GM10266 (cell line): ENCODE results near the gene MACROD2.

Experiments
- DNase-seq: peaks from one replicate; pipeline ENCODE4 v3.0.0; 2012; ENCODE audit errors: extremely low spot score
- TF ChIP-seq, protein P1 (sequence below): IDR thresholded peaks from 2 replicates; pipeline ENCODE4 v1.5.1; 2012; ENCODE audit warnings: mild to moderate bottlenecking, low read depth; ENCODE audit not compliant: control insufficient read depth, insufficient read depth; ENCODE audit errors: missing control alignments

MACROD2 gene

GRCh38 chr20:15220778-15221565 lies 1225.7 kb downstream of the MACROD2 start:
- DNase-seq = no peak
- TF ChIP-seq, protein P1, sequence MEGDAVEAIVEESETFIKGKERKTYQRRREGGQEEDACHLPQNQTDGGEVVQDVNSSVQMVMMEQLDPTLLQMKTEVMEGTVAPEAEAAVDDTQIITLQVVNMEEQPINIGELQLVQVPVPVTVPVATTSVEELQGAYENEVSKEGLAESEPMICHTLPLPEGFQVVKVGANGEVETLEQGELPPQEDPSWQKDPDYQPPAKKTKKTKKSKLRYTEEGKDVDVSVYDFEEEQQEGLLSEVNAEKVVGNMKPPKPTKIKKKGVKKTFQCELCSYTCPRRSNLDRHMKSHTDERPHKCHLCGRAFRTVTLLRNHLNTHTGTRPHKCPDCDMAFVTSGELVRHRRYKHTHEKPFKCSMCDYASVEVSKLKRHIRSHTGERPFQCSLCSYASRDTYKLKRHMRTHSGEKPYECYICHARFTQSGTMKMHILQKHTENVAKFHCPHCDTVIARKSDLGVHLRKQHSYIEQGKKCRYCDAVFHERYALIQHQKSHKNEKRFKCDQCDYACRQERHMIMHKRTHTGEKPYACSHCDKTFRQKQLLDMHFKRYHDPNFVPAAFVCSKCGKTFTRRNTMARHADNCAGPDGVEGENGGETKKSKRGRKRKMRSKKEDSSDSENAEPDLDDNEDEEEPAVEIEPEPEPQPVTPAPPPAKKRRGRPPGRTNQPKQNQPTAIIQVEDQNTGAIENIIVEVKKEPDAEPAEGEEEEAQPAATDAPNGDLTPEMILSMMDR = no peak

- TF ChIP-seq, protein P1 = no peak
- no peak for DNase-seq
These were observed 1227.4 kb downstream of the MACROD2 start for GRCh38 chr20:15222502-15223330.

DNA sequence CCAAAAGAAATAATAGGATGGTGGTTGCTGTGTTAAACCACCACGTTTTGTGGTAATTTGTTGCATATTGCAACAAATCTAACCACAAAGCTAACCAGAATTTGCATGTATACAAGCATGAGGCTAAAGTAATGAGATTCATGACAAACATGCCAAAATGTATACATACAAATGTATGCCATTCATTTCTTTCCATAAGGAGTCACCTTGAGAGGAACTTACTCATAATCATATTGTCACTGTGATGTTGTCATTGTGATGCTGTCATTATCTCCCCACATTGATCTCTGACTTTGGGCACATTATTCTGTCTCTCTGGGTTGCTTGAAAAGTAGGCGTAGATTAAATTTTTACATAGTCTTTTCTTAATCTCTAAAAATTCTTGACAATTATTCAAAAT lies 1228.9 kb downstream of the MACROD2 start:
- TF ChIP-seq, protein P1 = no peak
- no peak for DNase-seq

GRCh38 chr20:15227102-15227501 lies 1231.8 kb downstream of the MACROD2 start:
- no peak for DNase-seq
- TF ChIP-seq, protein P1 = no peak

GRCh38 chr20:15232243-15232642 lies 1236.9 kb downstream of the MACROD2 start:
- TF ChIP-seq, protein P1 = no peak

DNA sequence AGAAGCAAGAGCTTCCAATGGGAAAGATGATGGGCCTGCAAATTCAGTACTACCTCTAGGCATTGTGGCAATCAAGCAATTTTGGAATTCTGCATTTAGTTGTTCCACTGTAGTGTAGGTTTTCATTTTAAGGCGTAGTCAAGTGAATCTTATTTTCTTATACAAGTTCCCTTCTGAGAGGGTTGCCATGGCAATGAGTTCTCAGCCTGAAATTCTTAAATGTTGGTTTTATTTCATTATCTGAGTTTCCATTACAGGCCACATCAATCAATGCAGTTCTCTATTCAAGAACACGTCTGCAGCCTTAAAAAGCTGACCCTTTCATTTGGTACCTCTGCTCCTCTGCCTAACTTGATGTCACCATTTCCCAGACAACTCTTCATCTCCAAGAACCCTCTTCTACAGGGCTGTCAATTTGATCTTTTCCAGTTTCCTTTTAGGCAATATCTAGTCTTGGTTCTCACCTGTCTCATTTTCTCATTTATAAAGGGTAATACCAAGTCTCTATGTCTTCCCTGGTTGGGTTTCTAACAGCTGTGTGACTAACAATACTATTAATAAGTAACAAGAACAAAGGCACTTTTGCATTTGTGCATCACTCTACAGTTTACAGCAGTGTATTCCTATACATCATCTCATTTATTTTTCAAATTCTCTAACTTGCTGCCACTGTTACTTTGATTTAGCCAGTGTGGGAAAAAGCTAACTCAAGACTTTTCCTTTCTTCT lies 1240.3 kb downstream of the MACROD2 start:
- TF ChIP-seq, protein P1 = no peak
- no peak for DNase-seq

More at GRCh38 chr20:15232243-15232642, 1236.9 kb downstream of the MACROD2 start:
- no peak for DNase-seq
